Stimulated activated CD4-positive, alpha-beta T cell treated with anti-CD3 and anti-CD28 coated beads, Interleukin-15, amount 100 ng/mL, for 24 hours (primary cell): ENCODE results near the gene PRKACA.
A peak's percentile ranks its signal among the peaks of the same experiment; 100 is the strongest.

Experiments
- DNase-seq: peaks from one replicate; pipeline ENCODE4 v3.0.0-alpha.2; 2020

Gene PRKACA

DNA sequence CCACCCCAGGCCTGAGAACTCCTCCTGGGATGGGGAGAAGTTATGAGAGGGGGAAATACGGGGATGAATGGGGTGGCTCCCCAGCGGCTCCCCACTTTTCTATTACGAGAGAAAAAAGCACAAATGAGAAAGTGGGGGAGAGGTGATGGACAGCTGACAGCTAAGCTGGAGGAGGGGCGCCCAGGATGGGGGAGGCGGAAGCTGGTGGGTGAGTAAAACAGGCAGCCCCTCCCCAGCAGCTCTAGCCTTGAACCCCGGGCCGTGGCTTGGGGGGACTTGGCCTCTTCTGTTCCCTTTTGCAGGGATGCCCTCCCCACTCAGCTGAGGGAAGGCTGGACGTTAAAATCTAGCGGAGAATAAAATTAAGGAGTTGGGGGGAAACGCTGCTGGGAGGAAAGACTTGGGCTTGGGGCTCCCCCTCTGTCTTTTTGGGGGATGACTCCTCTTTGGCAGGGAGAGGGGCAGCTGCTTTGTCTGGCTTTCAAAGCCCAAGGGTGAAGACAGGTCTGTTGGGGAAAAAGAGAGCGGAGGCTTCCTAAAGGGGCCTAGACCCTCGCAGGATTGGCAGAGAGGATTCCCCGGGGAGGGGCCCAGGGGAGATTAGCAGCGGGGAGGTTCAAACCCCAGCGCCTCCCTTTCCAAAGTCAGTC, 25.6 kb downstream of the PRKACA start:
- peak; percentile 65 for DNase-seq

DNA sequence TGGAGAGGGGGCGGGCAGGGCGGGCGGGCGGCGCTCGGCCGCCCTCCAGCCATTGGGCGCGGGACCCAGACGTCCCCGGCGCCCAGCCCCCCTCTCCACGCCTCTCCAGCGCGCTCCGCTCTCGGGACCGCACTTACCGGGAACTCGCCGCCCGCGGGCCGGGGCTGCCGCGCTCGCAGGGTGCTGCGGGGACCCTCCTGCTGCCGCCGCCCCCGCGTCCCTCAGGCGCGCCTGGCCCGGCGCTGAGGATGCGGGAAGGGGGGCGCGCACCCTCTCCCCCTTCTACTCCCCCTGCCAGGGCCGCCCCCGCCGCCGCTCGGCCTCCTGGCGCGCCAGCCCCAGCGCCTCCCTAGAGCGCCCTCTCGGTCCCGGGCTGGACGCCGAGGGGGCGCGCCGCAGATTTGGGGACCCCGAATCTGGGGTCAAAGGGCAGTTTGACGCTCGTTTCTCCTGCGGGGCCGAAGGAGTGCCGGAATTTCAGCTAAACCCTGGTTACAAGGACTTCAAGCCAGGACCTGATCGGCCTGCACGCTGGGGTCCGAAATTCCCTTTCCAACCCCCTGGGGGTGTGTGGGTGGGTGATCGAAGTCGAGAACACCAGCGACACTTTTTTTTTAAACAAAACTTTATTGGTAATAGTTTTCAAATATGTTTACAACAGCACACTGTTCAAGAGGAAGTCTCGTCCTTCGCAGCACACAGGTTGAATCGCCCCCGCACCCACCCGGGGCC, 26.3 kb downstream of the PRKACA start:
- DNase-seq, result peak; percentile 87

DNA sequence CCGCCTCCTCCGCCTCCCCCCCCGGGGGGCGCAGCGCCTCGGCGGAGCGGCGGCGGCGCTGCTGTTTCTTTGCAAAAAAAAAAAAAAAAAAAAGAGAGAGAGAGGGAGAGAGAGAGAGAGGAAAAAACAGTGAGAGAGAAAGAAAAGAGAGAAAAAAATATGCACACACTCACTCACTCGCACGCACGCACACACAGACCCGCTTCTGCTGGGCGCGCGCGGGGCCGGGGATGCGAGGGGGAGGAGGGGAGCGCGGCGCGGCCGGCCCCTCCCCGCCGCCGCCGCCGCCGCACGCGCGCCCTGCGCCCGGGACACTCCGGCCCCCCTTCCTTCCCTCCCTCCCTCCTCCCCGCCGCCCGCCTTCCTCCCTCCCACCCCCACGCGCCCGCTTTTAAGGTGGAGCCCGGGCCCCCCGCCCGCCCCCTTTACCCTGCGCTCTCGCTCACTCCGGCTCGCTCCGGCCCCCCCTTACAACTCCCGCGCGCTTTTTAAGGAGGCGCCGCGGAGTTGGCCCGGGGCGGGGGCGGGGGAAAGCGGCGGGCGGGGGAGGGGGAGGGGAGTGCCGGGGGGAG, 27.0 kb downstream of the PRKACA start, which contains the start of gene SAMD1:
Gene SAMD1 (minus strand): TSS at position 243 of the 572 bp plus-strand sequence.
- peak; percentile 91 for DNase-seq

DNA sequence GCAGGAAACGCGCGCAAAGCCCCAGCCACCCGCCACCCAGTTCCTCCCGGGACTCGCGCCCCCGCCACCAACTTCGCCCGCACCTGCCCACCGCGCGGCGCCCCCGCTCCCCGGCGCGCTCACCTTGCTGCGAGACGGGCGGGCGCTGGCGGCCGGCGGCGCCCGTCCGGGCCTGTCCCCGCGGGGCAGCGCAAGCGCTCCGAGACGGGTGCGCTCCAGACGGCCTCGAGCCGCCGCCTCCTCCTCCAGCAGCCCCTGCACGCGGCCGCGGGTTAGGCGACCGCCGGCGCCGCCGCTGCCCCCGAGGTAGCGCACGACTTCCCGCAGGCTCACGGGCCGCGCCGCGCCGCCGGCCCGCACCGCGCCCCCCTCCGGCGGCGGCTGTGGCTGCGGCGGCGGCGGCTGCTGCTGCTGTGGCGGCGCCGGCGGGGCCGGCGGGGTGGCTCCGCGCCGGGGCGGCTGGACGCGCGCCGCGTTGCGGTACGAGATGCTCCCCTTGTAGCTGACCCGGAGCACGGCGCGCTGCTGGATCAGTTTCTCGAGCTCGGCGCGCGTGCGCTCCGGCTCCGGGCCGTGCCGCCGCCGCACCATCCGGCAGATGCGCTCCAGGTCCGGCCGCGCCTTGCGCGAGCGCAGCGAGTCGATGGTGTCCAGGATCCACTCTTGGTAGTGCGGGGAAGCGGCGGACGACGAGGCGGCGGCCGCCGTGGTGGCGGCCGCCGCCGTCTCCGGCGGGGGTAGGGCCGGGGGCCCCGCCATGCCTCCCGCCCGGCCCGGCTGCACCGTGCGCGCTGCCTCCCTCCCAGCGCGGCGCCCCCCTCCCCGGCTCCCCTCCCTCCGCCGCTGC, 27.7 kb downstream of the PRKACA start:
- DNase-seq, result peak; percentile 64

DNA sequence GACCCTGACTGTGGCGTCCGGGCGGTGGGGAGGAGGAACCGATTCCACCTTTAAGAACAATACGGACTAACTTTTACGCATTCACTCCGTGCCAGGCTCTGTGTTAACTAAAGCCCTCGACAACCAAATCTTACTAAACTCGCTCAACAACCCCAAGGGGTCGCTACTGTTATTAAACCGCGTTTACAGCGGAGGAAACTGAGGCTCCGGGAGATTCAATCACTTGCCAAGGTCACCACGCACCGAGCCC, 28.2 kb downstream of the PRKACA start:
- no peak for DNase-seq

DNA sequence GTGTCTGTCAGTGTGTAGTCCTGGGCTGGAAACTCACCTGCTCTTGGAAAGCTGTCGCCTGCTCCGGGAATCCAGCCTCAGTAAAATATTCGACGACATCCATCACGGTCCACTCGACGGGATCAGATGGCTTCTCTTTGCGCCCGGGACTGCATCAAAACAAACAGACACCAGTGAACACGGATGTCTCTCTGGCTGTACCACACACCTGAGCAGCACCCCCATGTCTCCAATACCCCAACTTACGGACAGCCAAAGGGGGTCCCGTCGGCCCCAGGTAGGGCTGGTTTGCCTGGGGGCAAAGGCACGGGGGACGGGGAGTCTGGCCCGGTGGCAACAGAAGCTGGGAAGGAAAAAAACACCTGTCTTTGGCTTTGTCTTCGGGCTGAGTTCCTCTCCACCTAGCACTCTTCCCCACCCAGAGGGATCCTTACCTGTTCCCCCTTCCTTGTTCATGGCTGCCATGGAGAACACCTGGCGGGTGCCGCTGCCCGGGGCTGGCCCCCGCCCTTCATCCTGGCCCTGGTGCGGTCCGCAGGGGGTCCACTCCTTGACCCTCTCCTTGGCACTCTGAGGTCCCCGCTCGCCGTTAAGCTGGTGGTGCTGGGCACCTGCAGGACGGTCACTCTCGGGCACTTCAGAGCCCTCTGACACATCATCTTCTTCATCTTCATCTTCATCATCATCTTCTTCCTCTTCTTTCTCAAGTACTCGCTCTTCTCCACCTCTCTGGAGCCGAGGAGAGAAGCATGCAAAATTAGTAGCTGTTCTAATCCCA, 28.7 kb downstream of the PRKACA start:
- DNase-seq, result no peak

DNA sequence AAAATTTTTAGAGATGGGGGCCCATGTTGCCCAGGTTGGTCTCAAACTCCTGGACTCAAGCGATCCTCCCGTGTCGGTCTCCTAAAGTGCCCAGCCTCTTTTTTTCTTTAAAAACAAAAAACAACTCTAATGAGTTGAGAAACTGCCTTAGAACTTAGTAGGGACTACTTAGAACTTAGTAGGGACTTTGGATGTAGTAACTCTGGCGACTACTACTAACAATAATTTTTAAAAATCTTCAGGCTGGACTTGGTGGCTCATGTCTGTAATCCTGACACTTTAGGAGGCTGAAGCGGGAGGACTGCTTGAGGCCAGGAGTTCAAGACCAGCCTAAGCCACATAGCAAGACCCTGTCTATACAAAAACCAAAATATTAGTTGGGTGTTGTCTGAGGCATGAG, 31.5 kb downstream of the PRKACA start:
- no peak for DNase-seq

DNA sequence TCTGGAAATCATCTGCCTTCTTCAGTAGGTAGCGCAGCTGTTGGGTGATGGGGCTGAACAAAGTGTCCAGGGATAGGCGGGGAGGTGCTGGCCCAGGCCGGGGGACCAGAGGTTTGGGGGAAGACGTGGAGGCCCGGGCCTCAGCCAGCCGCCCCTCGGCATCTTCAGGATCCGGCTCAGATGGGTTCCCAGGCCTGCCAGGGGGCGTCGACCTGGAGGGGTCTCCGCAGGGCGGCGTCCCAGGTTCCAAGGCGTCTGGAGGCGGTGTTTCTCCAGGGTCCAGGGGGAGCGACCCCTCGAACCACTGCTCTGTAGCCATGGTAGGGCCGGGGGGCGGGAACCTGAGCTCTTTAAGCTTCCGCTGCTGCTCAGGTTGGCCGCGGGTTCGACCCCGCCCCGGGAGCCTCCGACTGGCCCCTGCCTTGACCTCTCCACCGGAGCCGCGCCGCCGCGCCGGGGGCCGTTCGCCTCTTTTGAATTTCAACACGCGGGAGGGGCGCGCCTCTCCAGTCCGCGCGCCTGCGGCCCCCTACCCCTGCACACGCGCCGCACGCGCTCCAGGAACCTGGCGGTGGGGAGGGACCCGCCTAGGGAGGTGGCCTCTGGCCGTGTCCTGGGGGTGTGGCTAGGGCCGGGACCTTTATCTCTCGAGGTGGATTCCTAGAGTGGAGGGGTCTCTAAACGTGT, 32.1 kb downstream of the PRKACA start, which contains the start of gene C19orf67:
Gene C19orf67 (minus strand): TSS at position 475 of the 687 bp plus-strand sequence. CDS start 156 bp downstream, at position 319.
- no peak for DNase-seq

DNA sequence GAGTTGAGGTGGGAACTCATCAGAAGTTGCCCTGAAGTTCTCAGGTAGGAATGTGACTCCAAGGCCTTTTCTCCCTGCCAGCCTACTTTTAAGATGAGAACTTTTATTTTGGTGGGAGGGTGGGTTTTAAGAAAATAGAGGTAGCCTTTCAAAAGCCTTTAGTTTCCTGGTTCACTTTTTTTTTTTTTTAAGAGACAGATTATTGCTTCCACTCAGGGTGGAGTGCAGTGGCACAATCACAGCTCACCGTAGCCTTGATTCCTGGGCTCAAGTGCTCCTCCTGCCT, 34.9 kb downstream of the PRKACA start:
- no peak for DNase-seq

DNA sequence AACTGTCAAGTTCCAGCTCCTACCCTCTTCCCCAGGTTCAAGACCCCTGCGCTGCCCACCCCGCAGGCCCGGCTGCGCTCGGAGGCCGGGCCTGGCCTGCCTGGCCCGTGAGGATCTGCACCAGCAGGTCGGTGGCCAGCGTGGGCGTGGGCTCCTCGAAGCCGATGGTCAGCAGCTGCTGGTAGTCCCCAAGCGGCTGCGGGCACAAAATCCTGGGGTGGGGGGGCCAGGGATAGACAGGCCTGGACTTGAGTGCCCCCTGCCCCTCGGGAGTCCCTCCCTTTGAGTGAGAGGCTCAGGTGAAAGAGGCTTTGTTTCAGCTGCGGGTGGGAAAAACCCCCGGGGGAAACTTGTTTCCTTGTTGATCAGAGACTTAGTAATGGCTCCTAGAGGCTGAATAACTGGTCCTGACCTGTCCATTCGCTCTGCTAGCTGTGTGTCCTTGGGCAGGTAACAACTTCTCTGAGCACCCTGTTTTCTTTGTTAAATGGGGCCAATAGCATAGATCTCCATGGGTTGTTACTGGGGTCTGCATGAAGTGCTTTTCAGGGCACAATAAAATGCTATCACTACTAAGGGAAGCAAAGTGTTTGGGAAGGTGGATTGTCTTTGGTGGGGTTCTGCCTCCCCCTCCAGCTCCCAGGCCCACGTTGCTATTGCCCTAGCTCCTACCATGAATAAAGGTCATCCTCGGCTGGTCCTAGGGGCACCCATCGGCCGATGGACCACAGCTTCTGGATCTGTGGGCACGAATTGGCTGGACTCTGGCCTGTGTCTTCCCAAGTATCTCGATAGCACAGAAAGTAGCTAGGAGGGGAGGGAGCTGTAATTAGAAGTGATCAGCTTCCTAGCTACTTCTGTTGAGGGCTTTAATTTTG, 35.5 kb downstream of the PRKACA start:
- peak; percentile 30 for DNase-seq

DNA sequence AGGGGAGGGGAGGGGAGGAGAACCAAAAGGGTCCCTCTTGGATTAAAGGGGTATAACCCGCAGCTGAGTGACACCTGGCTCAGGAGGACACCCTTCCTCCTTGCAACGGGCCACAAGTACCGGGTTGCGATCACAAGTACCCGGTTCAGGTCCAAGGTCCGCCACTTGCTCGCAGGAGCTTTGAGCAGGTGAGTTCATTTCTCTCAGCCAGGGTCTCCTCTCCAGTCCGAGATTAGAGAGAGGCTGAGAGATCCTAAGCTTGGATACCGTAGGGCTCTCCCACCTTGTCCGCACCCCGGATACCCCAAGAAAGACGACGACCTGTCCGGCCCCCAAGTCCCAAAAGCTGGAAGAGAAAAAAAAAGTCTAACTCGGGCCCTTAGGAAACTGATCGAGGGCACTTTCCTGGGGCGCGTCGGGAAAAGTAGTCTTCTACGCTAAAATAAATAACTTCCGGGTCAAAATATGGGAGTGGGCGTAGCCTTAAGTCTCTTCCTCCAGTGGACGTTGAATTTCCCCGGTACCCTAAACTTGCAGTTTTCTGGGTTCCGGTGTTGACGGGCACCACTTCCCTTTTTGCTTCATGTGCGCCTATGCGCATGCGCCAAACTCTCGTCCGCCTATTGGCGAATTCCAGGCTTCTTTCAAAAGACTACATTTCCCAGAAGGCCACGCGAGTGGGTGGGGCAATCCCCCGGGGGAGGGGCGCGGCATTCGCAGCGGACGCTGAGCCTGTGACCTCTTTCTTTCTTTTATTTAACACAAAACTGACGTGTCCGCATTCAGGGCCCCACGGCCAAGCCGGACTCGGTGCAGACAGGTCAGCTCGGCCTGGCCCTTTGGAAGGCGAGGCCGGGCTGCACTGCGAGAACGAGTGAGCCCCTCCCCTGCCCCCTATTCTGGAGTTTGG, 36.4 kb downstream of the PRKACA start:
- DNase-seq, result peak; percentile 99

DNA sequence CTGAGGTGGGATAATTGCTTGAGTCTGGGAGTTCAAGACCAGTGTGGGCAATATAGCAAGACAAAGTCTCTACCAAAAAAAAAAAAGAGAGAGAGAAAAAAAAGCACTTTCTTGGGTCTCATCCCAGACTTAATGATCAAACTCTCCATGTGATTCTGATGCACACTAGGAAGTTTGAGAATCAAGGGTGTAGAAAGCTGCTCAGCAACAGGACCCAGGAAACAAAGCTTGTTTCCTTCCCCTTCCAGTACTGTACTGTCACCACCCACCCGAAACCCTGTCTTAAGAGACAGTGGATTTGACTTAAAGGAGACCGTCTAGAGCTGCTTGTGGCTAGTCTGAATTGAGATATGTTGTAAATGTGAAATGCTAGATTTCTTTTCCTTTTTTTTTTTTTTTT, 39.2 kb downstream of the PRKACA start:
- DNase-seq, result no peak

DNA sequence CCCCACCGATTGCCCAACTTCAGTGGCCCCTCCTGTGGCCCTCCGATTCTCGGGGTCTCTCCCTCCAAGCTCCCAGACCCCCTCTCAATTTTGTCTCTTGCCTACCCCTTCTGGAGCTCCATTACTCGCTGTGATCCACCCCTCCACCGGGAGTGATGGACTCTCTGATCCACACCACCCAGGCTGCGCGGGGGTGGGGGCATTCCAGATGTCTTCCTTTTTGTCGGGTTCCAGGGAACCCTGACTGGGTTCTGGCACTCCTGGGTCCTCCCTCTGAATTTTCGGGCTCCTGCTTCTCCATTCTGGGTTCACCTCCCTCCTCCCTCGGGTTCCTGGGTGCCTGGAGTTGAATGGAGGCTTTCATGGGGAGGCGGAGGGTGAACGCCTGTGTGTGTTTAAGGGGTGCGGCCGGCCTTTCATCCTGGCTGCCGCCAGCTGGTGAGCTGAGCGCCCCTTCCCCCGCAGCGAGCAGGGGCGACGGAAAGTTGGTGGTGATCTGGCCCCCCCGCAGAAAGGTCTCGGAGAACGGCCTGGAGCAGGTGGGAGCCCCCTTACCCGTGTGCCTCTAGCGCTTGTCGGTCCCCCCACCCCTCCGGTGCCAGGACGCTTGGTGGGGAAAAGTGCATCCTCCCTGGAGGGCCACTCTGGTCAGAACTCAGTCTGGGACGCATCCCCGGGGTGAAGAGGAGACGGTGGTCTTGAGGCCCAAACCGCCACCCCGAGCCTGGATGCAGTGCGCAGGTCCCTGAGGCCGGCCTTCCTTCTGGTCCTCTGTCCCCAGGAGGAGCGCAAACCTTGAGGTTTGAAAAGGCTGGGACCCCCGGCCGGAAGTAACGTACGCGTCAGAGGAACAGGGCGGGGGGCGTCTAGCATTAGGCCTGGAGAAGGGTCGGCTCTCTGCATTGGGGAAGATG, 43.4 kb downstream of the PRKACA start:
- peak; percentile 59 for DNase-seq

DNA sequence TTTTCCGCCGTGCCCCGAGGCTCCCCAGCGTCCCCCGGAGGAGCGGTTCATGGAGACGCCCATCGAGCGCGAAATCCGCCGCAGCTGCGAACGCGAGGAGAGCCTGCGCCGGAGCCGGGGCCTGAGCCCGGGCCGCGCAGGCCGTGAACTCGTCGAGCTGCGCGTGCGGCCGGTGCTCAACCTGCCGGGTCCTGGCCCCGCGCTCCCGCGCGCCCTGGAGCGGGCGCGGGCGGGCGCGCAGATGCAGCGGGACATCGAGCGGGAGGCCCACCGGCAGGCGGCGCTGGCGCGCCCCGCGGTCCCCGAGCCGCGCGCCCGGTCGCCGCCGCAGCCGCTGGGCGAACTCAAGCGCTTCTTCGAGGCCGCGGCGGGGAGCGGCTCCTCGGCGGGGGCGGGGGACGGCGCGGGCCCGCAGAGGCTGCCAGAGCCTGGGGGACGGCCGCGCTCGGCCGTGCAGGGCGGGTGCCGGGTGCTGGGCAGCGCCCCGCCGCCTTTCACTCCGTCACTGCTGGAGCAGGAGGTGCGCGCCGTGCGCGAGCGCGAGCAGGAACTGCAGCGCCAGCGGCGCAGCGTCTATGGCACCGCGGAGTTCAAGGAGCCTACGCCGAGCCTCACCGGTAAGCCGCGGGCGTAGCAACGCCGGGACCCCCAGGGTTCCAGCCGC, 44.2 kb downstream of the PRKACA start:
- peak; percentile 83 for DNase-seq

DNA sequence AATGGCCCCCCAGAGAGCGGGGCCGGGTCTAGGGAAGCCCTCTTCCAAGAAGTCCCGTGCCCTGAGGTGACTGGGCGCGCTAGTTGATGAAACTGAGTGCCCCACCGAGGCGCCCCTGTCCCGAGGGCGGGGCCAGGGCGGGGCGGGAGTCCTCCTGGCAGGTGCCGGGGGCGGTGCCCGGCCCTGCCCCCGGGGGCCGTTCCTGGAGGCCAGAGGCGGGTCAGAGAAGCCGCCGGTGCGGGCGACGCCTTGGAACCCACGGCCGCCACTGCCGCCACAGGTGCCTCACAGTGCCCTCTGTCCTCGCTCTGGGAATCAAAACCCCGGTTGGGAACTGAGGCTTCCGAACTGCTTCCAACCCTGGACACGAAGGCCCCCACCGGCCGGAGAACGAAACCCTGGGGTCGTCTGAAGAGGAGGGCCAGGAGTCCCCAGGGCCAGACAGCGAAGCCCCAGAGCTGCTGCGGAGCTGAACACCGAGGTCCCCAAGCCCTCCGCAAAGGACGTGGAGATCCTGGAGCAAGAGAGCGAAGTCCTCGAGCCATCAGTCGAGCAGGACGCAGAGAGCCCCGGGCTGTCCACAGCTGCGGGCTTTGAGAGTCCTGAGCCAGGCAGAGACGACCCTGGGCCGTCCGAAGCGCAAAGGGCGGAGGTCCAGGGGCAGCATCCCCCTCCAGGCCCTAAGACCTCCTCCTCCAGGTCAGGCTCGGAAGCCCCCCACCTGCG, 44.9 kb downstream of the PRKACA start, which contains the start of gene MISP3:
Gene MISP3 (plus strand): TSS at position 252 of the 726 bp plus-strand sequence. CDS start 524 bp downstream, outside the sequence.
- DNase-seq, result peak; percentile 67

DNA sequence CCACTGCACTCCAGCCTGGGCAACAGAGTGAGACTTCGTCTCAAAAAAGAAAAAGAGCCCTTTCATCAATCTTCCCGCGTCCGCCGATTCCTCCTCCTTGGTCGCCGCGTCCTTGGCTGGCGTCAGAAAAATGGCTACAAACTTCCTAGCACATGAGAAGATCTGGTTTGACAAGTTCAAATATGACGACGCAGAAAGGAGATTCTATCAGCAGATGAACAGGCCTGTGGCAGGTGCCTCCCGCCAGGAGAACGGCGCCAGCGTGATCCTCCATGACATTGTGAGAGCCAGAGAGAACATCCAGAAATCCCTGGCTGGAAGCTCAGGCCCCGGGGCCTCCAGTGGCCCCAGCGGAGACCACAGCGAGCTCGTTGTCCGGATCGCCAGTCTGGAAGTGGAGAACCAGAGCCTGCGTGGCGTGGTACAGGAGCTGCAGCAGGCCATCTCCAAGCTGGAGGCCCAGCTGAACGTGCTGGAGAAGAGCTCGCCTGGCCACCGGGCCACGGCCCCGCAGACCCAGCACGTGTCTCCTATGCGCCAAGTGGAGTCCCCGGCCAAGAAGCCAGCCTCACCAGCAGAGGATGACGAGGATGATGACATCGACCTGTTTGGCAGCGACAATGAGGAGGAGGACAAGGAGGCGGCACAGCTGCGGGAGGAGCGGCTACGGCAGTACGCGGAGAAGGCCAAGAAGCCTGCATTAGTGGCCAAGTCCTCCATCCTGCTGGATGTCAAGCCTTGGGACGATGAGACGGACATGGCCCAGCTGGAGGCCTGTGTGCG, 47.1 kb downstream of the PRKACA start:
- no peak for DNase-seq

DNA sequence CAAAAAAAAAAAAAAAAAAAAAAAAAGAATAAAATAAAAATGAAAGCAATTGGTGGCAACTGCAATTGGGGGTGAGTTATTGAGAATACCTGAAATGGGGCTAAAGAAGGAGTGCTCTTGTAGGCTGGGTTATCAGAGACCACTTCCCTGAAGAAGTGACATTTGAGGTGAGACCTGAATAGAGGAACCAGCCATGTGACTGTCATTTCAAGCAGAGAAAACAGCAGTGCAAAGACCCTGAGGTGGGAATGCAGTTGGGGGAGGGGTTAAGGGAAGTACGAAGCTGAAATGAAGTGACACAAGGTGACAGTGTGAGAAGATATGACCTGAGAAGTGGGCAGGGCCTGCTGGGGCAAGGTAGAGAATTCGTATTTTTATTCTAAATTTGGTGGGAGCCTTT, 51.4 kb downstream of the PRKACA start:
- DNase-seq, result no peak
